Astrocyte (in vitro differentiated cells and primary cell): ENCODE data around the gene KIF24.

ENCODE experiments used
- CTCF ChIP-seq: IDR thresholded peaks from 2 replicates; pipeline ENCODE4 v1.5.1; 2011; ENCODE audit warnings: low read depth, mild to moderate bottlenecking, inconsistent platforms, low read length, moderate library complexity; ENCODE audit not compliant: insufficient read depth
- EZH2 ChIP-seq: IDR thresholded peaks from 2 replicates; pipeline ENCODE4 v1.6.1; 2012; ENCODE audit warnings: mild to moderate bottlenecking, low read length, inconsistent platforms; ENCODE audit not compliant: insufficient read depth

- TF ChIP-seq CTCF (no peak), EZH2 (no peak)
Measured at GRCh38 chr9:34321451-34321850, 7.6 kb downstream of the KIF24 start.
